Middle frontal gyrus (tissue), 1 donor: ENCODE measurements around the gene WDR35.
"Not testable (repeated sequence)": the region's sequence is repeated elsewhere in the genome, so short reads cannot be mapped to it uniquely, and the experiment has no call there.

Experiments
- DNase-seq: peaks from one replicate; pipeline ENCODE4 v3.0.0-alpha.2; 2015; ENCODE audit warnings: low spot score; ENCODE audit errors: extremely low spot score

WDR35 gene

GRCh38 chr2:19895535-19895934 is 94.4 kb downstream of the WDR35 start:
- DNase-seq: no peak

GRCh38 chr2:19894134-19894792 is 95.6 kb downstream of the WDR35 start:
- no peak for DNase-seq

- no peak for DNase-seq
Observed at GRCh38 chr2:19893520-19894133, 96.3 kb downstream of the WDR35 start.

GRCh38 chr2:19891971-19892370 is 97.9 kb downstream of the WDR35 start:
- DNase-seq: not testable (repeated sequence)

GRCh38 chr2:19890104-19890503 is 99.8 kb downstream of the WDR35 start:
- DNase-seq: no peak

- no peak for DNase-seq
Observed at GRCh38 chr2:19888831-19889230, 101.1 kb downstream of the WDR35 start.

- no peak for DNase-seq
Observed at GRCh38 chr2:19887510-19887909, 102.4 kb downstream of the WDR35 start.

- DNase-seq: no peak
Observed at GRCh38 chr2:19886261-19886660, 103.6 kb downstream of the WDR35 start.

GRCh38 chr2:19885791-19886190 is 104.1 kb downstream of the WDR35 start:
- no peak for DNase-seq

GRCh38 chr2:19883971-19884720 is 105.8 kb downstream of the WDR35 start:
- no peak for DNase-seq

- DNase-seq: no peak
Observed at GRCh38 chr2:19883486-19883885, 106.4 kb downstream of the WDR35 start.

GRCh38 chr2:19882286-19882685 is 107.6 kb downstream of the WDR35 start:
- no peak for DNase-seq

- no peak for DNase-seq
Observed at GRCh38 chr2:19881908-19882265, 108.0 kb downstream of the WDR35 start.

GRCh38 chr2:19881221-19881907 is 108.5 kb downstream of the WDR35 start:
- no peak for DNase-seq

- not testable (repeated sequence) for DNase-seq
Observed at GRCh38 chr2:19880191-19880590, 109.7 kb downstream of the WDR35 start.

GRCh38 chr2:19879120-19879519 is 110.8 kb downstream of the WDR35 start:
- no peak for DNase-seq

- no peak for DNase-seq
Observed at GRCh38 chr2:19878268-19879046, 111.4 kb downstream of the WDR35 start.

- DNase-seq: no peak
Observed at GRCh38 chr2:19876751-19877150, 113.2 kb downstream of the WDR35 start.

- DNase-seq: no peak
Observed at GRCh38 chr2:19875280-19875679, 114.6 kb downstream of the WDR35 start.

GRCh38 chr2:19874726-19875125 is 115.2 kb downstream of the WDR35 start:
- no peak for DNase-seq

GRCh38 chr2:19873014-19873413 is 116.9 kb downstream of the WDR35 start:
- DNase-seq: no peak
